K562 (cell line): ENCODE measurements around the gene IL18RAP. TPM values are rescaled to one million over a fixed set of nuclear protein-coding genes. Genes with fewer than 3 reads are reported as not detected.

Experiments
- ATAC-seq: fragments of 200-7000 bp; cut with Tn5 transposase; 3 replicates; pipeline ENCODE4 v1.9.1; 2020; ENCODE audit warnings: moderate library complexity
- Bru-seq: library from RNA; stranded (reverse); fragments of 400-500 nt; gene quantifications from one replicate; lab custom pipeline; 2021; lab: Mats Ljungman, UMichigan
- BruChase-seq, 2 experiments: library from RNA; stranded (reverse); fragments of 400-500 nt; gene quantifications; one replicate each; lab custom pipeline; 2021; lab: Mats Ljungman, UMichigan
- BruUV-seq: library from RNA; stranded (reverse); fragments of 400-500 nt; replicated peaks from 2 replicates; lab custom pipeline; 2021; lab: Mats Ljungman, UMichigan
- CTCF ChIA-PET: fragments of 300-600 bp; formaldehyde crosslinking; extraction: SDS; loops from one replicate; lab custom pipeline; 2021; ENCODE audit warnings: low intra/inter-chr PET ratio; lab: Yijun Ruan, JAX
- POLR2A ChIA-PET: fragments of 300-600, 350-650 bp; sonication (Branson Sonifier 250); formaldehyde crosslinking; extraction: SDS; loops from one replicate; lab custom pipeline; 2021; ENCODE audit warnings: antibody characterized with exemption, inconsistent platforms; lab: Yijun Ruan, JAX
- DNase-seq, 4 experiments: peaks; one replicate each; pipeline versions ENCODE4 v3.0.0 to v3.0.0-alpha.2; 2011 to 2018; ENCODE audit warnings: low spot score in 3 of 4, mixed read lengths in 3 of 4; ENCODE audit errors: extremely low read depth in 1 of 4
- FAIRE-seq: peaks from 2 replicates; lab custom pipeline; 2011; peaks lifted over from hg19 to GRCh38; lab: Jason Lieb, UNC
- H2AFZ ChIP-seq: 2 replicates; pipeline ENCODE4 v1.6.0; 2011; ENCODE audit warnings: low read depth, low read length, control low read depth, inconsistent platforms
- H3K27ac ChIP-seq: fragments of 200-600 bp; 3 replicates; pipeline ENCODE4 v1.8.0; 2011; ENCODE audit warnings: low read depth, mild to moderate bottlenecking, control low read depth, inconsistent platforms, low read length, moderate library complexity, mixed read lengths; ENCODE audit errors: extremely low read depth
- H3K27me3 ChIP-seq, 2 experiments: fragments of 300-600 bp in 1 of 2; 2 replicates in 1 of 2; 3 replicates in 1 of 2; pipeline versions ENCODE4 v1.6.0 to v1.8.0; 2011; ENCODE audit warnings: inconsistent platforms in 2 of 2, low read length in 2 of 2, mild to moderate bottlenecking in 1 of 2, mixed read lengths in 1 of 2, moderate library complexity in 1 of 2; ENCODE audit not compliant: control insufficient read depth in 2 of 2, insufficient read depth in 2 of 2
- H3K36me3 ChIP-seq: fragments of 300-600 bp; 3 replicates; pipeline ENCODE4 v1.8.0; 2011; ENCODE audit warnings: mild to moderate bottlenecking, low read length, inconsistent platforms; ENCODE audit not compliant: control insufficient read depth, insufficient read depth
- H3K4me1 ChIP-seq, 2 experiments: fragments of 200-600 bp in 1 of 2; replicated peaks in 1 of 2; 2 replicates in 1 of 2; 3 replicates in 1 of 2; pipeline versions ENCODE4 v1.5.1 to v1.8.0; 2011; ENCODE audit warnings: inconsistent platforms in 2 of 2, low read length in 2 of 2, mild to moderate bottlenecking in 1 of 2, mixed read lengths in 1 of 2, moderate library complexity in 1 of 2; ENCODE audit not compliant: control insufficient read depth in 2 of 2, insufficient read depth in 2 of 2
- H3K4me2 ChIP-seq: 2 replicates; pipeline ENCODE4 v1.6.1; 2011; ENCODE audit warnings: low read length, control low read depth, inconsistent platforms, mixed read lengths; ENCODE audit not compliant: insufficient read depth
- H3K4me3 ChIP-seq: fragments of 200-600 bp; sonication (generic), shearing (Covaris generic); 2 replicates; pipeline ENCODE4 v1.5.1; 2016; ENCODE audit warnings: control low read depth, inconsistent platforms
- H3K79me2 ChIP-seq: fragments of 200-600 bp; 3 replicates; pipeline ENCODE4 v1.8.0; 2011; ENCODE audit warnings: low read length, inconsistent platforms; ENCODE audit not compliant: control insufficient read depth, insufficient read depth
- H3K9ac ChIP-seq, 2 experiments: 2 replicates each; pipeline versions ENCODE4 v1.6.0 to v1.6.1; 2011; ENCODE audit warnings: low read depth in 2 of 2, low read length in 2 of 2, control low read depth in 1 of 2, inconsistent platforms in 1 of 2, mild to moderate bottlenecking in 1 of 2, mixed read lengths in 1 of 2; ENCODE audit not compliant: insufficient read depth in 1 of 2
- H3K9me1 ChIP-seq: one replicate; pipeline ENCODE4 v1.6.0; 2011; ENCODE audit warnings: inconsistent platforms, mild to moderate bottlenecking, low read length, moderate library complexity; ENCODE audit not compliant: control insufficient read depth, insufficient read depth
- H3K9me3 ChIP-seq: replicated peaks from 2 replicates; pipeline ENCODE4 v1.5.1; 2011; ENCODE audit warnings: low read depth, low read length, inconsistent platforms; ENCODE audit not compliant: control insufficient read depth, insufficient read depth
- H4K20me1 ChIP-seq: replicated peaks from 2 replicates; pipeline ENCODE4 v1.6.1; 2011; ENCODE audit warnings: low read length, inconsistent platforms, mixed read lengths; ENCODE audit not compliant: control insufficient read depth, insufficient read depth
- CCNT2 ChIP-seq: IDR thresholded peaks from 2 replicates; pipeline ENCODE4 v1.6.1; 2011; ENCODE audit warnings: borderline replicate concordance, low read depth, mild to moderate bottlenecking, moderate library complexity, mixed read lengths, low read length; ENCODE audit not compliant: insufficient read length; ENCODE audit errors: extremely low read depth
- CEBPB ChIP-seq: fragments of 450-650 bp; IDR thresholded peaks from 2 replicates; pipeline ENCODE4 v1.6.1; 2016; ENCODE audit warnings: missing genetic modification characterization, missing compliant biosample characterization
- ZC3H11A ChIP-seq: IDR thresholded peaks from 2 replicates; pipeline ENCODE4 v1.6.1; 2012; ENCODE audit warnings: low read depth, low read length, improper control_type of control experiment
- ZKSCAN8 ChIP-seq: fragments of 200-800 bp; sonication (Bioruptor generic); IDR thresholded peaks from 2 replicates; pipeline ENCODE4 v1.6.1; 2016; ENCODE audit warnings: missing genetic modification characterization, missing compliant biosample characterization
- ZNF589 ChIP-seq: fragments of 200-800 bp; sonication (Bioruptor generic); IDR thresholded peaks from 2 replicates; pipeline ENCODE4 v1.6.1; 2016; ENCODE audit warnings: low read depth, missing genetic modification characterization, missing compliant biosample characterization
- WGBS: fragments of 100-300 bp; shearing (Covaris generic); methylation state at CpG from one replicate; pipeline ENCODE4 v1.1.6; 2016; ENCODE audit warnings: low coverage, mixed read lengths; ENCODE audit not compliant: insufficient coverage; ENCODE audit errors: missing lambda C conversion rate; 5-methylcytosine and 5-hydroxymethylcytosine counted together
- in situ Hi-C: fragments of 300-500 bp; cut with MboI; formaldehyde crosslinking; loops from 4 replicates; pipeline ENCODE4 v1.15.0; 2018; ENCODE audit warnings: inconsistent platforms, mixed read lengths
- intact Hi-C: fragments of 100-400 bp; cut with micrococcal nuclease; formaldehyde crosslinking; loops from 2 replicates; pipeline ENCODE4 v1.14.2; 2022
- long read RNA-seq, 3 experiments: library from polyadenylated mRNA in 2 of 3; library from RNA in 1 of 3; unstranded in 2 of 3; stranded (forward) in 1 of 3; transcript quantifications; one replicate each; pipeline ENCODE4 v2.0.0, GENCODE V29; 2019 to 2022
- polyA minus RNA-seq, 3 experiments: library from RNA; depleted of rRNA, polyadenylated mRNA; stranded (reverse); fragments of >200 nt; gene quantifications; 2 replicates each; pipeline ENCODE4 v1.2.3, GENCODE V29; 2011
- polyA plus RNA-seq, 8 experiments: library from polyadenylated mRNA; depleted of rRNA in 4 of 8; stranded (reverse) in 5 of 8; unstranded in 3 of 8; fragments of >200 nt; fragmentation: Nextera tagmentation in 2 of 8; fragmentation: Illumina TruSeq in 1 of 8; extraction: Ambion mirVana in 2 of 8; extraction: Trizol in 1 of 8; gene quantifications; 2 replicates each; pipeline versions ENCODE4 v1.2.1 to v1.2.3, GENCODE V29; 2011 to 2014; ENCODE audit warnings: inconsistent platforms in 1 of 8, missing spikeins in 1 of 8
- total RNA-seq, 7 experiments: library from RNA; depleted of rRNA in 6 of 7; stranded (reverse); fragments of >200 nt in 6 of 7; fragmentation: Illumina TruSeq in 2 of 7; extraction: Trizol in 2 of 7; gene quantifications; 2 replicates each; pipeline versions ENCODE4 v1.2.1 to v1.2.3, GENCODE V29; 2011 to 2021; ENCODE audit warnings: low replicate concordance in 1 of 7
- TF ChIP-seq, protein P1 (sequence below): sonication (generic); formaldehyde crosslinking; IDR thresholded peaks from 2 replicates; pipeline ENCODE4 v1.8.0; 2022; ENCODE audit warnings: mild to moderate bottlenecking, missing genetic modification reagents

The IL18RAP gene, protein sequence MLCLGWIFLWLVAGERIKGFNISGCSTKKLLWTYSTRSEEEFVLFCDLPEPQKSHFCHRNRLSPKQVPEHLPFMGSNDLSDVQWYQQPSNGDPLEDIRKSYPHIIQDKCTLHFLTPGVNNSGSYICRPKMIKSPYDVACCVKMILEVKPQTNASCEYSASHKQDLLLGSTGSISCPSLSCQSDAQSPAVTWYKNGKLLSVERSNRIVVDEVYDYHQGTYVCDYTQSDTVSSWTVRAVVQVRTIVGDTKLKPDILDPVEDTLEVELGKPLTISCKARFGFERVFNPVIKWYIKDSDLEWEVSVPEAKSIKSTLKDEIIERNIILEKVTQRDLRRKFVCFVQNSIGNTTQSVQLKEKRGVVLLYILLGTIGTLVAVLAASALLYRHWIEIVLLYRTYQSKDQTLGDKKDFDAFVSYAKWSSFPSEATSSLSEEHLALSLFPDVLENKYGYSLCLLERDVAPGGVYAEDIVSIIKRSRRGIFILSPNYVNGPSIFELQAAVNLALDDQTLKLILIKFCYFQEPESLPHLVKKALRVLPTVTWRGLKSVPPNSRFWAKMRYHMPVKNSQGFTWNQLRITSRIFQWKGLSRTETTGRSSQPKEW
- 1.9 and 2.4 TPM in 2 replicates for total RNA-seq (2011; cell fraction: chromatin; rRNA removed; ENCODE audit: low replicate concordance)
- 0.50 and 0.92 TPM in 2 replicates for total RNA-seq (2011; cell fraction: nucleolus; rRNA removed)
- 0.46 and 1.3 TPM in 2 replicates for total RNA-seq (2011; cell fraction: nucleoplasm; rRNA removed)
- 4.9 and 5.2 TPM in 2 replicates for total RNA-seq (2014; rRNA removed)
- 6.5 and 7.8 TPM in 2 replicates for total RNA-seq (2014; rRNA removed; fragmentation: Illumina TruSeq; extraction: Trizol)
- 18.6 and 20.5 TPM in 2 replicates for total RNA-seq (2015; rRNA removed; fragmentation: Illumina TruSeq; extraction: Trizol)
- total RNA-seq (2021) = 4.4 and 5.2 TPM in 2 replicates
- polyA plus RNA-seq (2011; rRNA removed) = 0.54 and 1.1 TPM in 2 replicates
- polyA plus RNA-seq (2011; cell fraction: cytosol; rRNA removed) = 0.18 and 0.24 TPM in 2 replicates
- polyA plus RNA-seq (2011; cell fraction: nucleus; rRNA removed) = 1.3 and 1.8 TPM in 2 replicates
- polyA plus RNA-seq (2012) = 7.8 and 15.0 TPM in 2 replicates
- polyA plus RNA-seq (2014; fragmentation: Illumina TruSeq; extraction: Trizol) = 7.5 and 9.1 TPM in 2 replicates
- polyA plus RNA-seq (2014; fragmentation: Nextera tagmentation; extraction: Ambion mirVana) = 1 to 10 TPM; 4.9 to 8.3 TPM
- polyA plus RNA-seq (2014; rRNA removed) = 5.8 and 7.0 TPM in 2 replicates
- polyA minus RNA-seq (2011; rRNA and poly(A)+ RNA removed) = 0.75 and 1.0 TPM in 2 replicates
- not detected in 2 replicates for polyA minus RNA-seq (2011; cell fraction: cytosol; rRNA and poly(A)+ RNA removed)
- polyA minus RNA-seq (2011; cell fraction: nucleus; rRNA and poly(A)+ RNA removed) = 1.8 and 1.9 TPM in 2 replicates
- percentile 48 among the genes with signal in this experiment for Bru-seq, nascent RNA
- BruChase-seq, experiment 1, labeled RNA remaining after a 2-hour chase = percentile 63 among the genes with signal in this experiment
- percentile 66 among the genes with signal in this experiment for BruChase-seq, experiment 2, labeled RNA remaining after a 6-hour chase
- long read RNA-seq, experiment 1, partial matches to known transcripts = 0 of 3 reads
- long read RNA-seq, experiment 1, other reads (novel, unspliced or antisense) = 2 of 3 reads
- long read RNA-seq, experiment 2, partial matches to known transcripts = 0 of 2 reads
- long read RNA-seq, experiment 2, other reads (novel, unspliced or antisense) = 2 of 2 reads
- long read RNA-seq, experiment 3, partial matches to known transcripts = 0 of 3 reads
- long read RNA-seq, experiment 3, other reads (novel, unspliced or antisense) = 2 of 3 reads

DNA sequence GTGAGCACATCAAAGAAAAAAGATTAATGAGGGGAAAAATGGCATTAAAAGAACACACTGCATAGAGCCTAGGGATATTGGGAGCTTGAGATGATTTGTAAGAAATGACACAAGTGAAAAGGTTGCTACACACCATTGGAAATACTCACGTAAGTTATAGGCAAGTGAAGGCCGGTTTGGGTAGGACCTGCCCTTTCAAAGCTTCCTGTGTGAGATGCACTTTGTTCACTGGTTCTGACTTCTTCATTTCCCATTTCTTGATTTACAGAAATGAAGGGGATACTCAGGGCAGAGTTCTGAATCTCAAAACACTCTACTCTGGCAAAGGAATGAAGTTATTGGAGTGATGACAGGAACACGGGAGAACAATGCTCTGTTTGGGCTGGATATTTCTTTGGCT is at the start of gene IL18RAP:
Gene IL18RAP, plus strand, starts transcription at position 251 of the 400 bp plus-strand sequence. Its CDS starts 118 bp downstream, at position 369.
- Histone ChIP-seq H3K79me2 (no peaks in the 10 kb centered on the region), H3K27ac (peak within 1 kb of the TSS; percentile 54; the same call in 2 of the 3 replicates), H3K4me2 (peak within 1 kb of the TSS; percentile 59), H4K20me1 (no peaks in the 10 kb centered on the region), H3K9ac (peak within 1 kb of the TSS; percentile 10 to 17; a peak in 1 of 4 replicates), H3K4me3 (no peak within 1 kb of the TSS), H3K9me3 (no peaks in the 10 kb centered on the region), H3K36me3 (no peaks in the 10 kb centered on the region), H3K9me1 (no peaks in the 10 kb centered on the region), H3K4me1 (peaks cover 21 to 51% of the 10 kb centered on the region in 2 experiments), H3K27me3 (no peaks in the 10 kb centered on the region), H2AFZ (peak within 1 kb of the TSS; percentile 23)
- 19% methylated on average over 3 of the region's 3 CpGs for WGBS
- ChIA-PET POLR2A (no interaction called here), CTCF (no interaction called here)
- no peak for DNase-seq
- in situ Hi-C loops (no loop called here), intact Hi-C loops (loop anchor here (2.0 kb wide), 1 partner anchor 20 kb away; no protein-coding TSS in a partner anchor)
- no peak for FAIRE-seq
- no peak for ATAC-seq
- 0 out of 2 replicates have a peak, but pooled peaks have one; percentile 2 for TF ChIP-seq ZNF589 (CRISPR knock-in tag)
- TF ChIP-seq, protein P1, sequence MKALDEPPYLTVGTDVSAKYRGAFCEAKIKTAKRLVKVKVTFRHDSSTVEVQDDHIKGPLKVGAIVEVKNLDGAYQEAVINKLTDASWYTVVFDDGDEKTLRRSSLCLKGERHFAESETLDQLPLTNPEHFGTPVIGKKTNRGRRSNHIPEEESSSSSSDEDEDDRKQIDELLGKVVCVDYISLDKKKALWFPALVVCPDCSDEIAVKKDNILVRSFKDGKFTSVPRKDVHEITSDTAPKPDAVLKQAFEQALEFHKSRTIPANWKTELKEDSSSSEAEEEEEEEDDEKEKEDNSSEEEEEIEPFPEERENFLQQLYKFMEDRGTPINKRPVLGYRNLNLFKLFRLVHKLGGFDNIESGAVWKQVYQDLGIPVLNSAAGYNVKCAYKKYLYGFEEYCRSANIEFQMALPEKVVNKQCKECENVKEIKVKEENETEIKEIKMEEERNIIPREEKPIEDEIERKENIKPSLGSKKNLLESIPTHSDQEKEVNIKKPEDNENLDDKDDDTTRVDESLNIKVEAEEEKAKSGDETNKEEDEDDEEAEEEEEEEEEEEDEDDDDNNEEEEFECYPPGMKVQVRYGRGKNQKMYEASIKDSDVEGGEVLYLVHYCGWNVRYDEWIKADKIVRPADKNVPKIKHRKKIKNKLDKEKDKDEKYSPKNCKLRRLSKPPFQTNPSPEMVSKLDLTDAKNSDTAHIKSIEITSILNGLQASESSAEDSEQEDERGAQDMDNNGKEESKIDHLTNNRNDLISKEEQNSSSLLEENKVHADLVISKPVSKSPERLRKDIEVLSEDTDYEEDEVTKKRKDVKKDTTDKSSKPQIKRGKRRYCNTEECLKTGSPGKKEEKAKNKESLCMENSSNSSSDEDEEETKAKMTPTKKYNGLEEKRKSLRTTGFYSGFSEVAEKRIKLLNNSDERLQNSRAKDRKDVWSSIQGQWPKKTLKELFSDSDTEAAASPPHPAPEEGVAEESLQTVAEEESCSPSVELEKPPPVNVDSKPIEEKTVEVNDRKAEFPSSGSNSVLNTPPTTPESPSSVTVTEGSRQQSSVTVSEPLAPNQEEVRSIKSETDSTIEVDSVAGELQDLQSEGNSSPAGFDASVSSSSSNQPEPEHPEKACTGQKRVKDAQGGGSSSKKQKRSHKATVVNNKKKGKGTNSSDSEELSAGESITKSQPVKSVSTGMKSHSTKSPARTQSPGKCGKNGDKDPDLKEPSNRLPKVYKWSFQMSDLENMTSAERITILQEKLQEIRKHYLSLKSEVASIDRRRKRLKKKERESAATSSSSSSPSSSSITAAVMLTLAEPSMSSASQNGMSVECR (CRISPR knock-in tag) = no peak
- peak; percentile 7; the same call in 1 of the 2 replicates for TF ChIP-seq ZKSCAN8 (CRISPR knock-in tag)
- TF ChIP-seq CEBPB = 0 out of 2 replicates have a peak, but pooled peaks have one; percentile 17
- no peak for TF ChIP-seq CCNT2
- no peak for TF ChIP-seq ZC3H11A
- no TSS peak for BruUV-seq
